ENCODE data around the gene XRCC4. TPM values are rescaled to one million over a fixed set of nuclear protein-coding genes. Genes with fewer than 3 reads are reported as not detected.

XRCC4 gene
- total and polyA plus RNA-seq, 2 of the 8 experiments (the other 6 are each of a cell fraction or from before 2014, with no cell fraction given): 3.0 to 8.3 TPM

GRCh38 chr5:83048277-83048676 is 29.1 kb upstream of the XRCC4 start:
- Histone ChIP-seq H3K36me3 (ENCODE audit: control insufficient read depth in 2 of 4, insufficient read depth in 4 of 4, low read length in 3 of 4) (peaks cover 0 to 3% (median 1%) of the 10 kb centered on the region in 4 experiments; a peak in 3 of 8 replicates), H3K79me1 (ENCODE audit: low read depth, low read length) (no peaks in the 10 kb centered on the region), H4K5ac (ENCODE audit: insufficient read length, low read depth, low read length) (no peak overlapping the region), H3K18ac (ENCODE audit: extremely low read depth, low read length) (no peak overlapping the region), H2BK120ac (replicated peaks; ENCODE audit: low read depth, low read length) (no peak overlapping the region), H3K14ac (ENCODE audit: insufficient read length) (no peak overlapping the region), H3K4me1 (replicated peaks in 1 of 4; ENCODE audit: control insufficient read depth in 3 of 4, insufficient read depth in 4 of 4, low read length in 3 of 4) (no peaks in the 10 kb centered on the region), H3K27ac (ENCODE audit: low read depth, low read length) (no peak overlapping the region), H2AFZ (ENCODE audit: low read length) (no peak overlapping the region), H3K56ac (replicated peaks; ENCODE audit: insufficient read length, low read depth, low read length) (no peak overlapping the region), H2BK20ac (ENCODE audit: low read length) (no peak overlapping the region), H3K4ac (replicated peaks; ENCODE audit: insufficient read length, low read depth, low read length) (no peak overlapping the region), H3K23ac (ENCODE audit: insufficient read length) (no peak overlapping the region), H2BK12ac (ENCODE audit: low read depth, low read length) (no peak overlapping the region), H3K27me3 (replicated peaks in 1 of 4; ENCODE audit: control insufficient read depth in 3 of 4, extremely low read depth in 1 of 4, insufficient read depth in 3 of 4, low read length in 3 of 4) (no peaks in the 10 kb centered on the region), H3K9ac (replicated peaks in 1 of 4; ENCODE audit: extremely low read depth in 1 of 4, low read depth in 3 of 4, low read length in 3 of 4) (no peak overlapping the region), H3K79me2 (ENCODE audit: control insufficient read depth in 1 of 2, insufficient read depth in 2 of 2, low read length in 2 of 2) (no peaks in the 10 kb centered on the region), H2AK5ac (ENCODE audit: low read depth, low read length) (no peak overlapping the region), H3K9me3 (ENCODE audit: insufficient read depth in 2 of 2, low read depth in 1 of 2, low read length in 1 of 2) (no peaks in the 10 kb centered on the region), H3K4me2 (ENCODE audit: insufficient read depth in 1 of 2, low read depth in 2 of 2, low read length in 2 of 2) (no peak overlapping the region), H4K91ac (replicated peaks; ENCODE audit: insufficient read length, low read length) (no peak overlapping the region), H4K8ac (ENCODE audit: extremely low read depth, insufficient read depth, low read length) (no peak overlapping the region), H2BK15ac (ENCODE audit: low read length) (no peak overlapping the region), H2BK5ac (ENCODE audit: low read depth, low read length) (no peak overlapping the region), H3K4me3 (ENCODE audit: extremely low read depth in 1 of 4, insufficient read depth in 2 of 4, low read depth in 3 of 4, low read length in 4 of 4) (no peak overlapping the region), H4K20me1 (replicated peaks in 1 of 2; ENCODE audit: control insufficient read depth in 1 of 2, insufficient read depth in 2 of 2, low read length in 2 of 2) (no peaks in the 10 kb centered on the region), H3K23me2 (ENCODE audit: low read depth, low read length) (no peaks in the 10 kb centered on the region)
- FAIRE-seq (no peak), DNase-seq (ENCODE audit: low read depth in 1 of 2, low spot score in 2 of 2) (no peak)
- ChIA-PET CTCF (ENCODE audit: partially characterized antibody) (no interaction called here), POLR2A (ENCODE audit: partially characterized antibody) (interaction anchor here (1.1 to 1.4 kb wide), 3 partner anchors 12 to 29 kb away, joined by 3 to 4 read pairs (median 3); partner anchors contain the start of genes TMEM167A and XRCC4)
- 92% methylated on average over 3 of the region's 3 CpGs; no CpG with 5 or more reads in 1 of the 2 experiments for WGBS, 2 experiments (ENCODE audit: extremely low coverage in 1 of 2, insufficient coverage in 1 of 2, insufficient read length in 1 of 2, insufficient replicate concordance in 2 of 2, low coverage in 1 of 2, low lambda C conversion rate in 2 of 2, missing lambda C conversion rate in 1 of 2)
- TF ChIP-seq NRF1 (IDR thresholded peaks at IDR 0.05; ENCODE audit: low read depth, low read length) (no peak), CEBPB (IDR thresholded peaks at IDR 0.05; ENCODE audit: low read depth, low read length) (no peak), CTBP2 (IDR thresholded peaks at IDR 0.05; ENCODE audit: borderline replicate concordance, insufficient read depth, insufficient read length, low read length) (no peak), SIRT6 (IDR thresholded peaks at IDR 0.05; ENCODE audit: low read length) (no peak), BCL11A (IDR thresholded peaks at IDR 0.05; ENCODE audit: low read depth in 2 of 2, low read length in 2 of 2) (no peak), SAP30 (IDR thresholded peaks at IDR 0.05; ENCODE audit: insufficient read depth, insufficient replicate concordance, low read length) (no peak), CHD1 (IDR thresholded peaks at IDR 0.05; ENCODE audit: low read depth, low read length) (no peak), SRF (IDR thresholded peaks at IDR 0.05; ENCODE audit: low read depth, low read length) (no peak)
